HL-60/S4 treated with phorbol 12-myristate 13-acetate at 8.2 ng/mL for 4 days and 3 days (cell line): ENCODE results near the gene ZNF436.

Source experiments
- in situ Hi-C: fragments of 300-500 bp; cut with MboI; formaldehyde crosslinking; loops from 2 replicates; pipeline ENCODE4 v1.15.0; 2022; ENCODE audit warnings: low sequenced_read_pairs

The ZNF436 gene

DNA sequence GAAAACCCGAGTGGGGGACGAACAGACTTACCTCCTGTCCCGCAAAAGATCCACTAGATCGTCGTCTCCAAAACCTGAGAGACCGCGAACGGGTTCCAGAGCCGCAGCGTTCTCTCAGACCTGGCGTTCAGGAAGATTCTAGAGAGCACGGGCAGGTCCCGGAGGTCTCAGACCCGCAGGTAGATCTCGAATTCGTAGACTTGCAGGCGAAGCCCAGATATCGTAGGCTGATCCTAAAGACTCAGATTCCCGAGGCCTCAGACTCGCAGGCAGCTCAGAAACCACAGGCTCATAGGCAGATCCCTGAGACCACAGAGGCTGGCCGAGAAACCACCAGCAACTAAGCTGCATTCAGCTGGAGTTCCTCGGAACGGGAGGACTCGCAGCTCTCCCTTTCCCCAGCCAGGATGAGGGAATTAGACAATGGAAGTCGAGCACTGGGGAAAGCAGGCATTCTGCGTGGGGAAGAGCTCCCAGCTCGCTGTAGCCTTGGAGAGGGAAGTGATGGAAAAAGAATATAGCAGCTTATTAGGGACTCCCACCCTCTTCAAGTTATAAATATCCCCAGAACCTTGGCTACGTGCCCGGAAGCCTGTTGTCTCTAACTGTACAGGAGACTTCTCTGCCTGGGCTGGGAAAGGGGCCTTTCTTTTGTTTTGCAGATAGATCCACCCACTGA lies at the start of gene ZNF436:
TSS of gene ZNF436 (minus strand) at position 502 of the 679 bp plus-strand sequence. CDS start 1,831 bp downstream, outside the sequence.
- in situ Hi-C loops = no loop called here

GRCh38 chr1:23419180-23419579 lies 49.5 kb upstream of the ZNF436 start:
- in situ Hi-C loops = no loop called here

GRCh38 chr1:23417570-23417969 lies 47.9 kb upstream of the ZNF436 start:
- in situ Hi-C loops = no loop called here

DNA sequence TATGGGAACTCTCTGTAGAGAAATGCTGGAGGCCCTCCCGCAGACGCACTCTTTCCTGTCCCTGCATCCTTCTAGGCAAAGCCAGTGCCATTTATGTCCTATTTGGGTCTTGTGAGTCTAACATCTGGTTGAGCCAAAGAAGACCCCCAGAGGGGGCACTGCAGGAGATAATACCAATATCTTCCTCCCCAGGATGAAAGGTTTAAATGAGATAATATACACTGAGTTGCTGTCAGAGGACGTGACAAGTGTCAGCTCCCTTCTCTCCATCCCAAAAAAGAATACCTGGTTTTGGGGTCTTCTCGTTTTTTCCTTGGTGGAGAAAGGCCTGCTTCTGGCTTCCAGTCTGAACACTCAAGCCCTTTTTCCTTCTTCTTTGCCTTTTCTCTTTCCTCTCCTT lies 47.3 kb upstream of the ZNF436 start:
- in situ Hi-C loops = no loop called here

GRCh38 chr1:23408797-23409290 lies 39.2 kb upstream of the ZNF436 start:
- in situ Hi-C loops = no loop called here

- in situ Hi-C loops = no loop called here
These were observed 37.5 kb upstream of the ZNF436 start for GRCh38 chr1:23407016-23407630.

GRCh38 chr1:23405946-23406345 lies 36.3 kb upstream of the ZNF436 start:
- in situ Hi-C loops = no loop called here

DNA sequence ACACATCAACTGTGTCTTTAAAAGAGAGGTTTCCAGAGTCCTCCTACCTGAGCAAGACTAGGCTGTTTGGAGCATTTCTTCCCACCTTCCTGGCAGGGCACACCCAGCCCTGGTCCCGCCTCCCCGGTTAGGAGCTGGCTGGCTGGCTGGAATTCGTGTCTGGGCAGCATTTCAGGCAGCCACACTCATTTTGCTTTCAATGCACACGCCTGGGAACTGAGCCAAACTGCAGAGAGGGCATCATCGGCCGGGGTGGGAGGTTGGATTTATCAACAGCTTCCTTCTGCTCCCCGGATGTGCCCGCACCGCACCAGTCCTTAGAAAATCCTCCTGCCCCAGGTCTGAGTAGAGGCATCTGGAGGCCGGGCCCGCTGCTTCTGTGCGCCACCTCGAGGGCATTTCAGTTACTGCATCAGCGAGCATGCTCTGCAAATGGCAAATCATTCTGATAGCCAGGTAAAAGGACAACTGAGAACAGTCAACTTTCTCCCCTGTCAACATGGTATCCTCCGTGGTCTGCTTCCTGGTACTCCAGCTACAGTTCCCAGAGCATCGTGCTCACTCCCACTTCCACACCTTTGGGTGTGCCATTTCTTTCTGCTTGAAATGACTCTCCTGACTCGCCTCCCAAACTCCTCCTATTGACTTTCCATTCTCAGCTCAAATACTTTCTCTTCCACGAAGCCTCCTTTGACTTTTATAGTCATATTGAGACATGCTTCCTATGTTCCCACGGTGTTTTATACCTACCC lies 34.3 kb upstream of the ZNF436 start:
- in situ Hi-C loops = no loop called here

DNA sequence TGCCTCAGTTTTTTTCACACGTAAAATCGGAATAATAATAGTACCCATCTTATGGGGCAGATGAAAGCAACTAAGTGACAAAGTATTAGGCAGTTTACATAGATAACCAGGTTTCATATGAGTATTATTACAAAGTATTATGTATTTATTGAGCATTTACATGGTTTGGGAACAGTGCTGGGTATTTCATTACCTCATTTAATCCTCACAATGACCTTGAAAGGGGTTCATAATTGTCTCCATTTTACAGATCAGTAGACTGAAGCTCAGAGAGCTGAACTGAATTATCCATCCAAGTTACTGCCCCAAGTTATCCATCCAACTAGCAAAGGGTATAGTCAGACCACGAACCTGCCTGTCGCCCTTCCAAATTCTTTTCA lies 33.7 kb upstream of the ZNF436 start:
- in situ Hi-C loops = no loop called here

DNA sequence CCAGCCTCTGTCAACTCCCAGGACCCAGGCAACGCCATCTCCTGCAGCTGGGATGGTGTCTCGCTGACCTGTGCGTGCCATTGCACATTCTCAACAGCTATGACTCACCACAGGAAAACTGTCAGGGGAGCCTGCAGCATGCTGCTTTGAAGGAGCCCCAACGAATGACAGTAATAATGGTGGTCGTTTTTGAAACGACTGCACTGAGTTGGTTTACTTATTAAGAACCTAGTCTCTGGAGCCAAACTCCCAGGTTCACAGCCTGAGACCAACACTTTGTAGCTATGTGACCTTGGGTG lies 33.4 kb upstream of the ZNF436 start:
- in situ Hi-C loops = no loop called here

GRCh38 chr1:23402286-23403037 lies 32.8 kb upstream of the ZNF436 start:
- in situ Hi-C loops = no loop called here

DNA sequence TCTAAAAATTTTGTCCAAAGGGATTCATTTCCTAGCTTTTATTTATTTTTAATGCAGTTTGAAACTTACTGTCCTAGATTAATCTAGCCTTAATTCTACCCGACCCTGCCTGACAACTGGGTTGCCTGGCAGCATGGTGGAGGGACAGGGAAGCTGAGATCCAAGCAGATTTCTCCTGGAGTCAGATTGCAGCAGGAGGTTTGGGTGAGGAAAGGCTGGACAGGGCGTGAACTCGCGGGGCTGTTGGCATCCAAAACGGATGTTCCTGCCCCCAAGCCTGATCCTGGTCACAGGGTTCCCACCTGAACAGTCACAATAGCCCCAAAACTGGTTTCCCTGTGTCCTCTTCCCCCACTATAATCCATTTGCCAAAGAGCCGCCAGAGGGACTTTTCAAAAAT lies 31.7 kb upstream of the ZNF436 start:
- in situ Hi-C loops = no loop called here

- in situ Hi-C loops = no loop called here
These were observed 30.9 kb upstream of the ZNF436 start for GRCh38 chr1:23400324-23401114.

DNA sequence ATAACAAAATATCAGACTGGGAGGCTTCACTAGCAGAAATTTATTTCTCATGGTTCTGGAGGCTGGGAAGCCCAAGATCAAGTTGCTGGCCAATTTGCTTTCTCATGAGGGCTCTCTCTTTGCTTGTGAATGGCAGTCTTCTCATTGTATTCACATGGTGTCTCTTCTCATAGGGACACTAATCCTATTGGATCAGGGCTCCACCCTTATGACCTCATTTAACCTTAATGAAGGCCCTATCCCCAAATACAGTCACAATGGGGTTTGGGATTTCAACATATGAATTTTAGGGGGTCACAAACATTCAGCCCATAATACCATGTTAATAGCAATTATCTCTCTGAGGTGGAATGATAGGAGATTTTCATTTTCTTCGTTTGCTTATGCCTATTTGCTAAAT lies 29.6 kb upstream of the ZNF436 start:
- in situ Hi-C loops = no loop called here

DNA sequence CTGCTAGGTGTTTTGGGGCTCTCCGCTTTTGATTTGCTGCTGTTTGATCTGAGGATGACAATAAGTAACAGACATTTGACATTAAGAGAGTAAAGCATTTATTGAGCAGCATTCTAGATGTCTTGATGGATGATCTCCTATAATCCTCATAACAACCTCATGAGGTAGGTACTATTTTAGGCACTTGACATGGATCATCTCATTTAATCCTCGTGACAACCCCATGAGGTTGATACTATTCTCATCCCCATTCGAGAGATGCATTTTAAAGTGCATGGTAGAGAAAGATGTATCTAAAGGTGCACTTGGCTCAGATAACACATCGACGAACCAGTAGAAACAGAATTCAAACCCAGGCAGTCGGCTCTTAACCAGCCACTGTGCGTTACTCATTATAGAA lies 28.3 kb upstream of the ZNF436 start:
- in situ Hi-C loops = no loop called here

GRCh38 chr1:23396380-23396779 lies 26.7 kb upstream of the ZNF436 start:
- in situ Hi-C loops = no loop called here

DNA sequence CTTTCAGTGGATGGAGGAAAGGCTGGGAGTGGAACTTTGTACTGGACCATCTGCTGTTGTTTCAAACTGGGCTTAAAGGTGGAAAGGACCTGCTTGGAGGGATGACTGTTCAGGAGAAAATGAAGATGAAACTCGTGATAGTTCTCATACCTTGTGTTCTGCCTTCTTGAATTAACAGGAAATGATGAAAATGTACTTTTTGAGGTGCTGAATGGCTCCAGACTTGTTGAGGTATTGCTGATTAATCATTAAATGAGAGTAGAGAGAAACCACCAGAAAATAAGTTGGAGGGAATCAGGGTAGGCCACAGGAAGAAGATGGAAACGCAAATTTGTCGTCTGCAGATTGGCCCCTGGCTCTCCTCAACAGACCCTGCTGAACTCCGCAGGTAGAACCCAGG lies 26.2 kb upstream of the ZNF436 start:
- in situ Hi-C loops = no loop called here

GRCh38 chr1:23395154-23395724 lies 25.6 kb upstream of the ZNF436 start:
- in situ Hi-C loops = no loop called here

DNA sequence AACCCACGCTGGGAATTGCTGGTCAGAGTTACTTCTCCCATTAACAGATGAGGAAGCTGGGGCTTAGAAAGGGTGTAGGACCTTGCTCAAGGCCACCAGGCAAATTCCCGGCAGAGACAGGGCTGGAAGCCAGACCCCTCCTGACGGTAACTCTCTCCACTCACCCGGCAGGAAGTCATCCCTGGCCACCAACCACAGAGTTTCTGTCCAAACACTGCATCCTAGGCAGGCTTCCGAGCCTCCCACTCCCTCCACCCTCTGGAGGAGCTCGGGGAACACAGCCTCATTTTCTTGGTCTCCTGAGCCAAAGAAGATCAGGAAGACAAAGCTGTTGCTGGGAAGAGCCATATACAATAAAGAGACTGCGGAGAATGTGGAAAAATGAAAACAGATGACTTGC lies 25.0 kb upstream of the ZNF436 start:
- in situ Hi-C loops = no loop called here

DNA sequence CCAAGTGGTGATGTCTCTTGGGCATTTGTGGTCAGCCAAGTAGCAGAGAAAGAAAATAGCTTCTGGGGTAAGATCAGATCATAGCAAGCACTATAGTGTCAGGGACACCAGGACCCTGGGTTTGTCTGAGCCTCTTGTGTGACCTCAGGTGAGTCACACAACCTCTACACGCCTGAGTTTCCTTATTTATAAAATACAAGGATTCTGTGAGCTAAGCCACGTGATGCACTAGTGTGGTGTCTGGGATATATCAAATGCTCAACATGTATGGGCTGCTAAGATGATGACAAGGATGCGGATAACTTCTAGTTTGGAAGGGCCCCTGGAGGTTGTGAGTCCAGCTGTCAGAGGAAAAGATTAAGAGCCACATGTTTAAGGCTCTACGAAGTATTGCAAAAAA lies 24.5 kb upstream of the ZNF436 start:
- in situ Hi-C loops = no loop called here
